ENCODE data around the gene PTPRR.
A peak's percentile ranks its signal among the peaks of the same experiment; 100 is the strongest.

Gene PTPRR

GRCh38 chr12:70910666-70911065 lies 9.9 kb downstream of the PTPRR start:
- DNase-seq = no peak

GRCh38 chr12:70908978-70909377 lies 11.6 kb downstream of the PTPRR start:
- DNase-seq = no peak

GRCh38 chr12:70907412-70907811 lies 13.1 kb downstream of the PTPRR start:
- no peak for DNase-seq

- no peak for DNase-seq
Measured at GRCh38 chr12:70895956-70896355, 24.6 kb downstream of the PTPRR start.

- DNase-seq = no peak
Measured at GRCh38 chr12:70892593-70892992, 27.9 kb downstream of the PTPRR start.

GRCh38 chr12:70890895-70891832 lies 29.4 kb downstream of the PTPRR start:
- no peak for DNase-seq

- DNase-seq = no peak
Measured at GRCh38 chr12:70885956-70886355, 34.6 kb downstream of the PTPRR start.

- DNase-seq = no peak
Measured at GRCh38 chr12:70883855-70884254, 36.7 kb downstream of the PTPRR start.

- DNase-seq = no peak
Measured at GRCh38 chr12:70880744-70881143, 39.8 kb downstream of the PTPRR start.

- DNase-seq = no peak
Measured at GRCh38 chr12:70876952-70877351, 43.6 kb downstream of the PTPRR start.

- DNase-seq = no peak
Measured at GRCh38 chr12:70875628-70876027, 44.9 kb downstream of the PTPRR start.

- no peak for DNase-seq
Measured at GRCh38 chr12:70854881-70855568, 65.5 kb downstream of the PTPRR start.

GRCh38 chr12:70854138-70854537 lies 66.4 kb downstream of the PTPRR start:
- no peak for DNase-seq

- no peak for DNase-seq
Measured at GRCh38 chr12:70853326-70853725, 67.2 kb downstream of the PTPRR start.

GRCh38 chr12:70852416-70853150 lies 68.0 kb downstream of the PTPRR start:
- no peak for DNase-seq

- DNase-seq = peak in 1 of 5 experiments; percentile 1
Measured at GRCh38 chr12:70849265-70849960, 71.1 kb downstream of the PTPRR start.

GRCh38 chr12:70847871-70848270 lies 72.7 kb downstream of the PTPRR start:
- no peak for DNase-seq

GRCh38 chr12:70845268-70845667 lies 75.3 kb downstream of the PTPRR start:
- no peak for DNase-seq

GRCh38 chr12:70843363-70843762 lies 77.2 kb downstream of the PTPRR start:
- no peak for DNase-seq

GRCh38 chr12:70842942-70843341 lies 77.6 kb downstream of the PTPRR start:
- no peak for DNase-seq

- no peak for DNase-seq
Measured at GRCh38 chr12:70842136-70842535, 78.4 kb downstream of the PTPRR start.

GRCh38 chr12:70840656-70841350 lies 79.7 kb downstream of the PTPRR start:
- no peak for DNase-seq

Measured in T-helper 2 cell (primary cell).